ENCODE data around the gene DENND4A.

The DENND4A gene

GRCh38 chr15:65612616-65612946, 179.5 kb downstream of the DENND4A start:
- DNase-seq (ENCODE audit: insufficient read length, low spot score): no peak
- FAIRE-seq: no peak
- TF ChIP-seq, protein P1, sequence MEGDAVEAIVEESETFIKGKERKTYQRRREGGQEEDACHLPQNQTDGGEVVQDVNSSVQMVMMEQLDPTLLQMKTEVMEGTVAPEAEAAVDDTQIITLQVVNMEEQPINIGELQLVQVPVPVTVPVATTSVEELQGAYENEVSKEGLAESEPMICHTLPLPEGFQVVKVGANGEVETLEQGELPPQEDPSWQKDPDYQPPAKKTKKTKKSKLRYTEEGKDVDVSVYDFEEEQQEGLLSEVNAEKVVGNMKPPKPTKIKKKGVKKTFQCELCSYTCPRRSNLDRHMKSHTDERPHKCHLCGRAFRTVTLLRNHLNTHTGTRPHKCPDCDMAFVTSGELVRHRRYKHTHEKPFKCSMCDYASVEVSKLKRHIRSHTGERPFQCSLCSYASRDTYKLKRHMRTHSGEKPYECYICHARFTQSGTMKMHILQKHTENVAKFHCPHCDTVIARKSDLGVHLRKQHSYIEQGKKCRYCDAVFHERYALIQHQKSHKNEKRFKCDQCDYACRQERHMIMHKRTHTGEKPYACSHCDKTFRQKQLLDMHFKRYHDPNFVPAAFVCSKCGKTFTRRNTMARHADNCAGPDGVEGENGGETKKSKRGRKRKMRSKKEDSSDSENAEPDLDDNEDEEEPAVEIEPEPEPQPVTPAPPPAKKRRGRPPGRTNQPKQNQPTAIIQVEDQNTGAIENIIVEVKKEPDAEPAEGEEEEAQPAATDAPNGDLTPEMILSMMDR (IDR thresholded peaks at IDR 0.05; ENCODE audit: insufficient read depth, missing control alignments): no peak

GRCh38 chr15:65611888-65612615, 180.0 kb downstream of the DENND4A start:
- TF ChIP-seq, protein P1 (IDR thresholded peaks at IDR 0.05; ENCODE audit: insufficient read depth, missing control alignments): no peak
- DNase-seq (ENCODE audit: insufficient read length, low spot score) (no peak), FAIRE-seq (no peak)

DNA sequence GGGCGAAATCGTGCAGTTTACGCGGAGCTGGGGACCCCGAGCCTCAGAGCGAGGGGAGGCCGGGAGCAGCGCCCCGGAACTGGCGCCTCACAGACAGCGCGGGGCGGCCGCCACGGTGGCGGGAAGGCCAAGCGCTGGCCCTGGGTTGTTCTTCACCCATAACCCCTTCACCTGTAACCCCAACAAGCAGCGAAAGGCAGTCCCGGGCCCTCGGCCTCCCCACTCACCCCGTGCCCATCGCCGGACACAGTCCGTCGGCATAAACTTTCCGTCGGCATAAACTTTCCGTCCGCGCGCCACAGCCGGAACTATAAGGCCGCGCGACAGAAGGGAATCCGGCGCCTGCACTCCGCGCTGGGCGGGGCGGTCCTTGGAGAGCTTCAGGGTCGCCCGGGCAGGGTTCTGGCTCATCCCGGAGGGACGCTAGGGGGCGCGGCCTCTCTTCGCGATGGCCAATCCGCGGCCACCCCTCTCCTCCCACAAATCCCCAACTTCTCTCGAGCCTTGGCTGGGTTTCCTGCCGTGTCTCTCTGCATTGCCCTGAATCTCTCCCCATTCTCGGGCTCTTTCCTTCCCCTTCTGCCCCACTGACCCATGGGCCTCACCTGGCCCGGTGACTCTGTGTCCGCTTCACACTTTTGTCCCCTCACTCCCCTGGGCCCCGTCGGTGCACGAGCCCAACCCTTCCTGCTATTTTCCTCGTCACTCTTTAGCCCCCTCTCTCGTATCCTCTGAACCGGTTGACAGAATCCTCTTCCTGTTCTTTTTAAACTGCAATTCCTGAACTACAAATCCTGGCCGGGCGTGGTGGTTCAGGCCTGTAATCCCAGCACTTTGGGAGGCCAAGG, 181.0 kb downstream of the DENND4A start, which contains the start of gene INTS14:
INTS14 (minus strand) TSS at position 261 of the 848 bp plus-strand sequence. CDS start 3,751 bp downstream, outside the sequence.
- no peak for FAIRE-seq
- TF ChIP-seq, protein P1 (IDR thresholded peaks at IDR 0.05; ENCODE audit: insufficient read depth, missing control alignments): peak; percentile 59
- DNase-seq (ENCODE audit: insufficient read length, low spot score): peak; percentile 67
